Vagina (tissue), 2 donors: ENCODE data around the gene SPAST.
"Not testable (repeated sequence)": the region's sequence is repeated elsewhere in the genome, so short reads cannot be mapped to it uniquely, and the experiment has no call there.

Experiments used
- CTCF ChIP-seq, 3 experiments: fragments of 450-650 bp in 2 of 3; fragments of 200-600 bp in 1 of 3; sonication (generic) in 1 of 3; IDR thresholded peaks; one replicate each; pipeline ENCODE4 v1.5.1; 2017 to 2019; ENCODE audit warnings: antibody characterized with exemption in 3 of 3, mild to moderate bottlenecking in 2 of 3, moderate library complexity in 2 of 3
- POLR2AphosphoS5 ChIP-seq, 2 donors: sonication (generic); formaldehyde crosslinking; IDR thresholded peaks; one replicate each; pipeline ENCODE4 v1.9.0; 2017; ENCODE audit warnings: antibody characterized with exemption in 2 of 2, mild to moderate bottlenecking in 2 of 2, low read depth in 1 of 2; ENCODE audit not compliant: insufficient read depth in 1 of 2

- not testable (repeated sequence) for TF ChIP-seq CTCF (IDR thresholded peaks at IDR 0.05); POLR2AphosphoS5 (IDR thresholded peaks at IDR 0.05; ENCODE audit: insufficient read depth in 1 of 2, low read depth in 1 of 2)
Observed at GRCh38 chr2:32151544-32151943, 88.2 kb downstream of the SPAST start.
